Neural progenitor cell (in vitro differentiated cells): ENCODE measurements around the gene QSOX2. TPM values are rescaled to one million over a fixed set of nuclear protein-coding genes. Genes with fewer than 3 reads are reported as not detected.
A peak's percentile ranks its signal among the peaks of the same experiment; 100 is the strongest.

Source experiments
- DNase-seq: peaks from one replicate; pipeline ENCODE4 v3.0.0-alpha.2; 2016; ENCODE audit warnings: low spot score
- H2AFZ ChIP-seq: fragments of 200-600 bp; sonication (generic); replicated peaks from 2 replicates; pipeline ENCODE4 v1.6.1; 2016; ENCODE audit warnings: antibody characterized with exemption
- H3F3A ChIP-seq: fragments of 200-600 bp; sonication (generic); 2 replicates; pipeline ENCODE4 v1.6.1; 2016; ENCODE audit warnings: antibody characterized with exemption, low read depth
- H3K27ac ChIP-seq: fragments of 200-600 bp; sonication (generic); 2 replicates; pipeline ENCODE4 v1.5.1; 2016; ENCODE audit warnings: mild to moderate bottlenecking
- H3K27me3 ChIP-seq: fragments of 200-600 bp; sonication (generic); 2 replicates; pipeline ENCODE4 v1.6.1; 2016; ENCODE audit warnings: mild to moderate bottlenecking, moderate library complexity
- H3K36me3 ChIP-seq: fragments of 200-600 bp; sonication (generic); 2 replicates; pipeline ENCODE4 v1.5.1; 2016
- H3K4me1 ChIP-seq: fragments of 200-600 bp; sonication (generic); 2 replicates; pipeline ENCODE4 v1.6.1; 2016; ENCODE audit warnings: mixed run types
- H3K4me2 ChIP-seq: fragments of 200-600 bp; sonication (generic); 2 replicates; pipeline ENCODE4 v1.6.1; 2016
- H3K4me3 ChIP-seq: fragments of 200-600 bp; sonication (generic); 2 replicates; pipeline ENCODE4 v1.5.1; 2016
- H3K79me2 ChIP-seq: fragments of 200-600 bp; sonication (generic); 2 replicates; pipeline ENCODE4 v1.6.1; 2016; ENCODE audit warnings: low read depth
- H3K9ac ChIP-seq: fragments of 200-600 bp; sonication (generic); 2 replicates; pipeline ENCODE4 v1.6.1; 2016
- H3K9me3 ChIP-seq: fragments of 200-600 bp; sonication (generic); 2 replicates; pipeline ENCODE4 v1.5.1; 2016; ENCODE audit warnings: low read depth
- H4K20me1 ChIP-seq: fragments of 200-600 bp; sonication (generic); 2 replicates; pipeline ENCODE4 v1.6.1; 2016; ENCODE audit warnings: low read depth
- H3K27ac Mint-ChIP-seq: 3 replicates; pipeline ENCODE4 v1.8.0; 2021; ENCODE audit warnings: mixed read lengths
- H3K27me3 Mint-ChIP-seq: 2 replicates; pipeline ENCODE4 v1.8.0; 2022; ENCODE audit warnings: low read depth, mild to moderate bottlenecking, inconsistent platforms, moderate library complexity, mixed read lengths; ENCODE audit not compliant: insufficient read depth
- H3K36me3 Mint-ChIP-seq: 3 replicates; pipeline ENCODE4 v1.8.0; 2021; ENCODE audit warnings: mixed read lengths
- H3K4me1 Mint-ChIP-seq: 3 replicates; pipeline ENCODE4 v1.8.0; 2021; ENCODE audit warnings: mixed read lengths
- H3K4me3 Mint-ChIP-seq: 3 replicates; pipeline ENCODE4 v1.8.0; 2021; ENCODE audit warnings: mild to moderate bottlenecking, moderate library complexity, mixed read lengths
- H3K9me3 Mint-ChIP-seq: 3 replicates; pipeline ENCODE4 v1.8.0; 2020; ENCODE audit warnings: mixed read lengths
- CTCF ChIP-seq: fragments of 200-600 bp; sonication (generic); IDR thresholded peaks from 2 replicates; pipeline ENCODE4 v1.5.1; 2017; ENCODE audit warnings: antibody characterized with exemption, mild to moderate bottlenecking
- EZH2 ChIP-seq: fragments of 200-600 bp; sonication (generic); IDR thresholded peaks from 2 replicates; pipeline ENCODE4 v1.6.1; 2017; ENCODE audit warnings: antibody characterized with exemption, mild to moderate bottlenecking, moderate library complexity
- EZH2phosphoT487 ChIP-seq: fragments of 200-600 bp; sonication (generic); IDR thresholded peaks from 2 replicates; pipeline ENCODE4 v1.6.1; 2017; ENCODE audit warnings: antibody characterized with exemption
- total RNA-seq: library from RNA; depleted of rRNA; stranded (reverse); fragments of >200 nt; gene quantifications from 2 replicates; pipeline ENCODE4 v1.2.3, GENCODE V29; 2015; ENCODE audit warnings: low replicate concordance

QSOX2 gene
- total RNA-seq, 1 donor from 2014 or later = 17.1 TPM

DNA sequence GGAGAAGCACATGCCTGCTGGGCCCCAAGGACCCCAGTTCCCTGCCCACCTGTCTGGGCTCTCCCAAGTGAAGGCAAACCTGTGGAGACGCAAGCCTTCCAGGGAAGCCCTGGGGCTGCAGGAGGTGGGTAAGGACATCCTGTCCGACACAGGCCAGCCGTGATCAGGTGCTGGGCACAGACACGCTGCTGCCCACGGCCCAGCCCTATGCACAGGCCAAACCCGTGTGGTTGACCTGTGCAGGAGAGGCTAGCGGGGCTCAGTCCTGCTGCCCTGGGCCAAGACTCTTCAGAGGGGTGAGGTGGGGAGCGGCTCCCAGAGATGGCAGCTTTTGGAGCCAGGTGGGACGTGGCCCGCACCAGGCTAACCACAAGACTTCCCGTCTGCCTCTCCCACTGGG is 55.0 kb downstream of the QSOX2 start:
- H3K4me1 Mint-ChIP-seq = no peaks in the 10 kb centered on the region
- Histone ChIP-seq H3K4me2 (no peak overlapping the region), H3K79me2 (no peaks in the 10 kb centered on the region), H3F3A (peaks cover 17% of the 10 kb centered on the region), H3K27ac (no peak overlapping the region), H3K27me3 (peaks cover 64% of the 10 kb centered on the region), H3K36me3 (no peaks in the 10 kb centered on the region), H2AFZ (no peak overlapping the region), H4K20me1 (peaks cover 48% of the 10 kb centered on the region), H3K4me1 (peaks cover 25% of the 10 kb centered on the region), H3K9me3 (no peaks in the 10 kb centered on the region), H3K9ac (no peak overlapping the region), H3K4me3 (no peak overlapping the region)
- no peaks in the 10 kb centered on the region for H3K36me3 Mint-ChIP-seq
- H3K4me3 Mint-ChIP-seq = no peak overlapping the region
- no peak for TF ChIP-seq CTCF
- no peak for TF ChIP-seq EZH2phosphoT487
- no peak for TF ChIP-seq EZH2
- no peak overlapping the region for H3K27ac Mint-ChIP-seq
- peaks cover 38% of the 10 kb centered on the region for H3K27me3 Mint-ChIP-seq
- no peak for DNase-seq
- no peaks in the 10 kb centered on the region for H3K9me3 Mint-ChIP-seq

- H3K9me3 ChIP-seq = no peaks in the 10 kb centered on the region
- peaks cover 43% of the 10 kb centered on the region for H4K20me1 ChIP-seq
- H3K4me2 ChIP-seq = no peak overlapping the region
- H3K4me3 Mint-ChIP-seq = no peak overlapping the region
- H3K9me3 Mint-ChIP-seq = no peaks in the 10 kb centered on the region
- peaks cover 25% of the 10 kb centered on the region for H3K4me1 ChIP-seq
- H3K9ac ChIP-seq = no peak overlapping the region
- no peak overlapping the region for H3K4me3 ChIP-seq
- no peaks in the 10 kb centered on the region for H3K36me3 ChIP-seq
- H2AFZ ChIP-seq = no peak overlapping the region
- no peak for DNase-seq
- no peak for TF ChIP-seq EZH2phosphoT487
- TF ChIP-seq CTCF = no peak
- no peak for TF ChIP-seq EZH2
- H3K27ac ChIP-seq = no peak overlapping the region
- peaks cover 2% of the 10 kb centered on the region for H3K4me1 Mint-ChIP-seq
- H3F3A ChIP-seq = peaks cover 17% of the 10 kb centered on the region
- no peaks in the 10 kb centered on the region for H3K79me2 ChIP-seq
- peaks cover 60% of the 10 kb centered on the region for H3K27me3 ChIP-seq
- H3K27me3 Mint-ChIP-seq = peaks cover 36% of the 10 kb centered on the region
- H3K27ac Mint-ChIP-seq = no peak overlapping the region
- H3K36me3 Mint-ChIP-seq = no peaks in the 10 kb centered on the region
Observed at GRCh38 chr9:136190237-136190601, 55.4 kb downstream of the QSOX2 start.

- H3K27ac Mint-ChIP-seq = no peak overlapping the region
Observed at GRCh38 chr9:136189394-136190236, 56.0 kb downstream of the QSOX2 start.

More at GRCh38 chr9:136189394-136190236, 56.0 kb downstream of the QSOX2 start:
- Histone ChIP-seq H4K20me1 (peaks cover 37% of the 10 kb centered on the region), H3K27ac (no peak overlapping the region), H3K4me3 (no peak overlapping the region), H3K9me3 (no peaks in the 10 kb centered on the region), H3K4me1 (peaks cover 31% of the 10 kb centered on the region), H3F3A (peaks cover 13% of the 10 kb centered on the region), H3K79me2 (no peaks in the 10 kb centered on the region), H3K4me2 (no peak overlapping the region), H3K9ac (no peak overlapping the region), H2AFZ (no peak overlapping the region), H3K27me3 (peaks cover 54% of the 10 kb centered on the region), H3K36me3 (no peaks in the 10 kb centered on the region)
- no peak for TF ChIP-seq EZH2phosphoT487
- TF ChIP-seq CTCF = no peak
- TF ChIP-seq EZH2 = no peak
- Mint-ChIP-seq H3K9me3 (no peaks in the 10 kb centered on the region), H3K36me3 (no peaks in the 10 kb centered on the region), H3K27me3 (peaks cover 30% of the 10 kb centered on the region), H3K4me3 (no peak overlapping the region), H3K4me1 (peaks cover 8% of the 10 kb centered on the region)
- DNase-seq = peak; percentile 57
